Glutamatergic neuron (in vitro differentiated cells): ENCODE measurements around the gene SNX8. TPM values are rescaled to one million over a fixed set of nuclear protein-coding genes. Genes with fewer than 3 reads are reported as not detected.

Source experiments
- DNase-seq: peaks from one replicate; pipeline ENCODE4 v3.0.0; 2022
- H3K27ac Mint-ChIP-seq: one replicate; pipeline ENCODE4 v1.8.0; 2020; ENCODE audit warnings: mild to moderate bottlenecking, mixed read lengths, inconsistent platforms; ENCODE audit not compliant: unreplicated experiment
- H3K27me3 Mint-ChIP-seq: one replicate; pipeline ENCODE4 v1.8.0; 2020; ENCODE audit warnings: mild to moderate bottlenecking, moderate library complexity, mixed read lengths, inconsistent platforms; ENCODE audit not compliant: unreplicated experiment
- H3K36me3 Mint-ChIP-seq: one replicate; pipeline ENCODE4 v1.8.0; 2020; ENCODE audit warnings: mild to moderate bottlenecking, mixed read lengths, inconsistent platforms; ENCODE audit not compliant: unreplicated experiment
- H3K4me1 Mint-ChIP-seq: one replicate; pipeline ENCODE4 v1.8.0; 2020; ENCODE audit warnings: mild to moderate bottlenecking, low read depth, mixed read lengths, inconsistent platforms; ENCODE audit not compliant: unreplicated experiment
- H3K4me3 Mint-ChIP-seq: one replicate; pipeline ENCODE4 v1.8.0; 2020; ENCODE audit warnings: mild to moderate bottlenecking, mixed read lengths, inconsistent platforms; ENCODE audit not compliant: unreplicated experiment
- H3K9me3 Mint-ChIP-seq: one replicate; pipeline ENCODE4 v1.8.0; 2020; ENCODE audit warnings: mild to moderate bottlenecking, moderate library complexity, mixed read lengths, inconsistent platforms; ENCODE audit not compliant: unreplicated experiment
- CTCF ChIP-seq: fragments of 200-600 bp; sonication (generic); IDR thresholded peaks from one replicate; pipeline ENCODE4 v1.5.0; 2021; ENCODE audit not compliant: partially characterized antibody, unreplicated experiment
- total RNA-seq: library from RNA; stranded (reverse); fragmentation: NEBNext Ultra II Directional; extraction: Animal tissue kit (Norgen Biotek cat#: 25700); gene quantifications from one replicate; pipeline ENCODE4 v1.2.1, GENCODE V29; 2021; ENCODE audit not compliant: unreplicated experiment

The SNX8 gene
- total RNA-seq, 1 donor from 2014 or later: 22.2 TPM

- Mint-ChIP-seq H3K27ac (no peak overlapping the region), H3K4me3 (no peak overlapping the region)
Observed at GRCh38 chr7:2247141-2247995, 66.9 kb downstream of the SNX8 start.

GRCh38 chr7:2245883-2246675 is 68.2 kb downstream of the SNX8 start:
- Mint-ChIP-seq H3K9me3 (peaks cover 3% of the 10 kb centered on the region), H3K4me3 (peak overlapping the region; percentile 25), H3K36me3 (no peaks in the 10 kb centered on the region), H3K27me3 (peaks cover 3% of the 10 kb centered on the region), H3K27ac (no peak overlapping the region), H3K4me1 (peaks cover 3% of the 10 kb centered on the region)
- DNase-seq: no peak
- no peak for TF ChIP-seq CTCF

More at GRCh38 chr7:2247141-2247995, 66.9 kb downstream of the SNX8 start:
- H3K9me3 Mint-ChIP-seq: peaks cover 3% of the 10 kb centered on the region
- H3K36me3 Mint-ChIP-seq: no peaks in the 10 kb centered on the region
- peaks cover 3% of the 10 kb centered on the region for H3K4me1 Mint-ChIP-seq
- DNase-seq: peak; percentile 79
- peak; percentile 79 for TF ChIP-seq CTCF
- H3K27me3 Mint-ChIP-seq: no peaks in the 10 kb centered on the region

- DNase-seq: no peak
- Mint-ChIP-seq H3K9me3 (peaks cover 3% of the 10 kb centered on the region), H3K4me3 (no peak overlapping the region), H3K27me3 (peaks cover 3% of the 10 kb centered on the region), H3K36me3 (no peaks in the 10 kb centered on the region), H3K4me1 (peaks cover 3% of the 10 kb centered on the region), H3K27ac (no peak overlapping the region)
- TF ChIP-seq CTCF: no peak
Observed at GRCh38 chr7:2244404-2244995, 69.7 kb downstream of the SNX8 start.

- Mint-ChIP-seq H3K27ac (no peak overlapping the region), H3K36me3 (no peaks in the 10 kb centered on the region), H3K9me3 (peaks cover 3% of the 10 kb centered on the region), H3K27me3 (peaks cover 3% of the 10 kb centered on the region), H3K4me3 (peak overlapping the region; percentile 61), H3K4me1 (peaks cover 3% of the 10 kb centered on the region)
- no peak for TF ChIP-seq CTCF
- no peak for DNase-seq
Observed at GRCh38 chr7:2243458-2243857, 70.8 kb downstream of the SNX8 start.
